ENCODE data around the gene DMWD.

DMWD gene

DNA sequence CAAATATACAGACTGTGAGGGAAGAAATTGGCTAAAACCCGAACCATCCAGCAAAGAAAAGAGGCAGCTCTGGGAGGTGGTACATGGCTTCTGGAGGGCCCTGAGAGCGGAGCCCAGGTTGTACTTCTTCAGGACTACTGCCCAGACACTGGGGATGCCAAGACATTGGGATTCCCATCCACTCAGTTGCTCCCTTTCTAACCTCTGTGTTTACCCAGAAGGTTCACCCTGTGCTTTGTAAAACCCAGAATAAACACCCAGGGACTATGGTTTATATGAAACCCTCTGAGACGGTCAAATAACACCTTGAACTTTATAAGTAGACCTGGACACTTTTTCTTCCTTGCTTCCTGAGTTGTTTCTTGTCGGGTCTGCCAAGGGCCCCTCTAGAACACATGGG is 49.7 kb downstream of the DMWD start:
- no peak for DNase-seq

DNA sequence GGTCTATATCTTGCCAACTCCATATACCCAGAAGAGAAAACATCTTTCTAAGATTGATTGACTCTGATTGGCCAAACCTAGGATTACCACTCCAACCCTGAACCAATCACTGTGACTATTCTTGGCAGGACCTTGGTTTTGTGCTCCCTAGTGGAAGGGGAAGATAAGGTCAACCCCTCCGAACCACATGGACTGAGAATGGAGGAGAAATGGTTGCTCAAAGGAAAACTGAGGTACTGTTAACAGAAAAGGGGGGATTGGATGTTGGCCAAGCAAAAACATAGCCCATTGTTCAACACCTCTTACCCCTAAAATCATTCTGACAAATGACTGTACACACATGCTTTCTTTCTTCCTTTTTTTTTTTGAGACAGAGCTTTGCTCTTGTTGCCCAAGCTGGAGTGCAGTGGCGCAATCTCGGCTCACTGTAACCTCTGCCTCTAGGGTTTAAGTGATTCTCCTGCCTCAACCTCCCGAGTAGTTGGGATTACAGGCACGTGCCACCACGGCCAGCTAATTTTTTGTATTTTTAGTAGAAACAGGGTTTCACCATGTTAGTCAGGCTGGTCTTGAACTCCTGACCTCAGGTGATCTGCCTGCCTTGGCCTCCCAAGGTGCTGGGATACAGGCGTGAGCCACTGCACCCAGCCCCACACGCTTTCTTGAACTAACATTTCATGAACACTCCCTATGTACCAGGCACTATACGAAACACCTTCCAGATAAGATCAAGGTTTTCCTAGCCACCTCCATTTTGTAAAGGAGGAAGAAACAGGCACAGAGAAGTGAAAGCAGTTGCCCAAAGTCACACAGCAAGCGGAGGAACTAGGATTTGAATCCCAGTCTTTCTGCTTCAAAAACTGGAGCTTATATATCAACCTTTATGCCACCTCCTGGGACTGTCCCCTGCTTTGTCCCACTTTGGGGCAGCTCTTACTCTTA is 52.9 kb downstream of the DMWD start:
- DNase-seq, result no peak

DNA sequence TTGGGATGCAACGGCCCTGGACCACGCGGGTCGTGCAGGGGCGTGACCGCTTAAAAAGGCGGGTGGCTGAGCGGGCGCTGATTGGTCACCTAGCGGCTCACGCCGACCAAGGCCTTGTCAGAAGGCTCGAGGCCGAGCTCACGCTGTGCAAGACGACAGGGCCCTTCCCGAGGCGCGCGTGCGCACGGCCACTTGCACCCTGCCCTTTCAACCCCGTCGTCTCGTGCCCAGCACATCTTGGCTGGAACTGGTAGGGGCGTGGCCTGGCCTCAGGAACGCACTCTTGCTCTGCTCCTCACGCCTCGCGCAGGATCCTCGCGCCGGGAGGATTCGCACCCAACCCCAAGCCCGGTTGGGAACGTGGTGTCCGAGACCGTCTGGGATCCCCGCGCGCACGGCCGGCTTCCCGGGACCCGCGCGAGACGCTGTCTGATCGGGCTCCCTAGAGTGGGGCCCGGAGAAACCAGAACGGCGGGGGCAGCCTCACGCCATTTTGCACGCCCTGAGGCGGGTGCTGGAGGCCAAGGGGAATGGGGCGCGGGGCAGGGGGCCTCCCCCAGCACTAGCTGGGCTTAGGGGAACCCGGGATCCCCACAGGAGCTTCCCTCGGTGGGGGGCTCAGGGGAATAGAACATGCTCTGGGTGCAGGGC is 59.4 kb downstream of the DMWD start, which contains the start of gene MEIOSIN:
Gene MEIOSIN, plus strand, starts transcription at position 280 of the 651 bp plus-strand sequence. CDS start 1,938 bp downstream, outside the sequence.
- DNase-seq, result no peak
